Measurements from ENCODE around the gene TERT. TPM values are rescaled to one million over a fixed set of nuclear protein-coding genes. Genes with fewer than 3 reads are reported as not detected.

TERT gene
- total and polyA plus RNA-seq, 2 of the 8 experiments (the other 6 are each of a cell fraction or from before 2014, with no cell fraction given) = 13.1 to 23.1 TPM

GRCh38 chr5:1232780-1233179 is 62.1 kb downstream of the TERT start (continued):
- TF ChIP-seq CHD7 (IDR thresholded peaks at IDR 0.05; ENCODE audit: insufficient replicate concordance, low read length) (no peak), CTBP2 (IDR thresholded peaks at IDR 0.05; ENCODE audit: borderline replicate concordance, insufficient read depth, insufficient read length, low read length) (no peak), EP300 (IDR thresholded peaks at IDR 0.05; ENCODE audit: borderline replicate concordance in 1 of 2, low read depth in 2 of 2, low read length in 2 of 2) (no peak)
